Measurements from ENCODE around the gene GDF7. TPM values are rescaled to one million over a fixed set of nuclear protein-coding genes. Genes with fewer than 3 reads are reported as not detected.

Gene GDF7
- polyA plus RNA-seq, 1 experiment, result 0.32 TPM

- ChIA-PET CTCF (interaction anchor here (0.7 to 11.0 kb wide), 5 partner anchors 12 to 310 kb away, joined by 3 to 126 read pairs (median 4); partner anchors contain the start of gene GDF7), POLR2A (no interaction called here)
- Histone ChIP-seq H3K4me3 (ENCODE audit: low read depth, low read length) (no peak overlapping the region), H3K36me3 (ENCODE audit: control insufficient read depth, insufficient read depth, low read length) (no peaks in the 10 kb centered on the region), H3K27me3 (ENCODE audit: control insufficient read depth, insufficient read depth, low read length) (peaks cover 7% of the 10 kb centered on the region)
- no peak for DNase-seq (ENCODE audit: low read depth)
- TF ChIP-seq, protein P1, sequence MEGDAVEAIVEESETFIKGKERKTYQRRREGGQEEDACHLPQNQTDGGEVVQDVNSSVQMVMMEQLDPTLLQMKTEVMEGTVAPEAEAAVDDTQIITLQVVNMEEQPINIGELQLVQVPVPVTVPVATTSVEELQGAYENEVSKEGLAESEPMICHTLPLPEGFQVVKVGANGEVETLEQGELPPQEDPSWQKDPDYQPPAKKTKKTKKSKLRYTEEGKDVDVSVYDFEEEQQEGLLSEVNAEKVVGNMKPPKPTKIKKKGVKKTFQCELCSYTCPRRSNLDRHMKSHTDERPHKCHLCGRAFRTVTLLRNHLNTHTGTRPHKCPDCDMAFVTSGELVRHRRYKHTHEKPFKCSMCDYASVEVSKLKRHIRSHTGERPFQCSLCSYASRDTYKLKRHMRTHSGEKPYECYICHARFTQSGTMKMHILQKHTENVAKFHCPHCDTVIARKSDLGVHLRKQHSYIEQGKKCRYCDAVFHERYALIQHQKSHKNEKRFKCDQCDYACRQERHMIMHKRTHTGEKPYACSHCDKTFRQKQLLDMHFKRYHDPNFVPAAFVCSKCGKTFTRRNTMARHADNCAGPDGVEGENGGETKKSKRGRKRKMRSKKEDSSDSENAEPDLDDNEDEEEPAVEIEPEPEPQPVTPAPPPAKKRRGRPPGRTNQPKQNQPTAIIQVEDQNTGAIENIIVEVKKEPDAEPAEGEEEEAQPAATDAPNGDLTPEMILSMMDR (IDR thresholded peaks at IDR 0.05; ENCODE audit: insufficient read depth, low read depth, low read length), result no peak
These were observed 14.0 kb upstream of the GDF7 start for GRCh38 chr2:20652673-20653575.

DNA sequence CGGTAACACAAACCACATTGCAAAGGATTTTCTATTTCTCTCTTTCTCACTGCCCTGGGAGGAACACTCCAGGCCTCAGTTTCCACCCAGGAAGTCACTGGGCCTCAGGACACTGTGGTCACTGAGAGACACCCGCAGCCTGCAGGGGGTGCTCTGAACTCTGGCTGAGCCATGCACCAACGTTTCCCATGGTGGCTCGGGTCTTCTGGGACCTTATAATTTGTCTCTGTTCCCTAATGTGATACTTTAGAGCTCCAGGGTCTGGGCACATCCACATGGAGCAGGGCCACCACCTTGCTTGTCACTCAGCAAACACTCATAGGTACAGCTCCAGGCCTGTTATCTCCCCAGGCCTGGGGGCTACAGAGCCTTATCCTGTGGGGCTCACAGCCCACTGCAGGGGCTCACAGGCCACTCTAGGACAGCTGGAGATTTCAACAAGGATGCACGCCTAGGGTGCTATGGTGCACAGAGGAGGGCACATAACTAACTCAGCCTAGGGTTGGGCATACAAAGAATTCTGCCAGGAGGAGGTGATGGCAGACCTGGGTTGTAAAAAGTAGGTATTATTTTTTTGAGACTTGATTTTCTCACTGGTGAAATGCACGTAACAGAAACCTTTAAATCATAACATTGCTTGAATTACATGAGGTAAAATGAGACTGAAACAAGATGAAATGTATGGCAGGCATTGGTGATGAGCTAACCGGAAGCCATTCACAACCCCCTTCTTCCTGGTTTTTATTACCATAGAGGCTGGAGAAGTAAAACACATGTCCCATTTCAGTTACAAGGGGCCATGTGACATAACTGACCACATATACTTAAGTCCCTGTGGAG, 13.0 kb upstream of the GDF7 start:
- CTCF ChIA-PET, result interaction anchor here (0.9 to 11.0 kb wide), 4 partner anchors 11 to 309 kb away, joined by 3 to 126 read pairs (median 3); partner anchors contain the start of gene GDF7
- no peak overlapping the region for H3K4me3 ChIP-seq (ENCODE audit: low read depth, low read length)
- H3K36me3 ChIP-seq (ENCODE audit: control insufficient read depth, insufficient read depth, low read length), result no peaks in the 10 kb centered on the region
- POLR2A ChIA-PET, result no interaction called here
- no peak for DNase-seq (ENCODE audit: low read depth)
- TF ChIP-seq, protein P1 (IDR thresholded peaks at IDR 0.05; ENCODE audit: insufficient read depth, low read depth, low read length), result no peak
- peaks cover 7% of the 10 kb centered on the region for H3K27me3 ChIP-seq (ENCODE audit: control insufficient read depth, insufficient read depth, low read length)

GRCh38 chr2:20654535-20654813, 12.5 kb upstream of the GDF7 start:
- H3K27me3 ChIP-seq (ENCODE audit: control insufficient read depth, insufficient read depth, low read length), result peaks cover 7% of the 10 kb centered on the region
- TF ChIP-seq, protein P1 (IDR thresholded peaks at IDR 0.05; ENCODE audit: insufficient read depth, low read depth, low read length), result no peak
- ChIA-PET CTCF (interaction anchor here (0.7 to 11.0 kb wide), 5 partner anchors 11 to 316 kb away, joined by 3 to 126 read pairs (median 4); partner anchors contain the start of gene GDF7), POLR2A (no interaction called here)
- H3K36me3 ChIP-seq (ENCODE audit: control insufficient read depth, insufficient read depth, low read length), result no peaks in the 10 kb centered on the region
- DNase-seq (ENCODE audit: low read depth), result no peak
- no peak overlapping the region for H3K4me3 ChIP-seq (ENCODE audit: low read depth, low read length)

DNA sequence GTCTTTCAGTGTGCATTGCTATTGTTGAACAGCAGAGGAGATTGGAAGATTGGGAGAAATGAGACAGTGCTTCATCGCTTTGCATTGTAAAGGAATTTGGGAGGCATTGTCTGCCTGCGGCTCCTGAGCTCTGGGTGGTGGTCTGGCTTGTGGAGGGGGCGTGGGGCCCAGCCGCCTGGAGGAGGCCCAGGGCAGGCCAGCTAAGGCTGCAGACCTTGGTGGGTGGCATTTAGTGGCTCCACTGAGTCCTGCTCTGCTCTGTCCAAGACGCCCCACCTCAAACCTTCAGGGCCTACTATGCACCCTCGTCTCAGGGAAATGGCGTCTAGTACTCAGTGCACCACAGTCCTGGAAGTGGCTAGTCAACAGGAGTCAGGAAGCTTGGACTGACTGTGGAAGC, 10.4 kb upstream of the GDF7 start:
- POLR2A ChIA-PET, result interaction anchor here (0.6 kb wide), 1 partner anchor 107 kb away, joined by 3 read pairs; no protein-coding TSS in a partner anchor
- no peaks in the 10 kb centered on the region for H3K36me3 ChIP-seq (ENCODE audit: control insufficient read depth, insufficient read depth, low read length)
- CTCF ChIA-PET, result interaction anchor here (2.2 to 11.0 kb wide), 2 partner anchors 8 to 306 kb away, joined by 5 to 126 read pairs; partner anchors contain the start of gene GDF7

More for the DNA sequence above, 10.4 kb upstream of the GDF7 start:
- TF ChIP-seq, protein P1 (IDR thresholded peaks at IDR 0.05; ENCODE audit: insufficient read depth, low read depth, low read length), result no peak
- no peak for DNase-seq (ENCODE audit: low read depth)
- H3K27me3 ChIP-seq (ENCODE audit: control insufficient read depth, insufficient read depth, low read length), result peaks cover 9% of the 10 kb centered on the region
- no peak overlapping the region for H3K4me3 ChIP-seq (ENCODE audit: low read depth, low read length)
